NCI-H2081 (cell line): ENCODE data around the gene TMEM106C.

Source experiments
- DNase-seq, 2 experiments: peaks; one replicate each; lab custom pipeline; 2025; lab: John Stamatoyannopoulos, UW

Gene TMEM106C

DNA sequence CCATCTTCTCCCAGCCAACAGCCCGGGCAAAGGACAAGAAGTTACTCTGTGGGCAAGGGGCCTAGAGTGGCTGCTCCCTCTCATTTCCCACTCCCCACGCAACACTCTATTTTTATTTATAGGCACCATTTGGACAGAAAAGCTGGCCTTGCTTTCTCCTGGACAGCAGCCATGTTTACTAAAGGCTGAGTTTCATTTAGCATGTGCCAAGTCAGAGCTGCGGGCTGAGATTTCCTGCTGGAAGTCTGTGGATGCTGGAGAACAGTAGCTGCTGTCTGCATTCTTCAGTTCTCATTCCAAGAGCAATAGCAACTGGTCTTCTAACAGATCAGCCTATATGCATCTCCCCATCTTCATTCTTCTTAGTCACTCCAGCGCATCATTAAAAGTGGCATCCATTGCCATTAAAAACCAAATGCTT, 32.6 kb downstream of the TMEM106C start:
- peak in 1 of 2 experiments; percentile 32 for DNase-seq

DNA sequence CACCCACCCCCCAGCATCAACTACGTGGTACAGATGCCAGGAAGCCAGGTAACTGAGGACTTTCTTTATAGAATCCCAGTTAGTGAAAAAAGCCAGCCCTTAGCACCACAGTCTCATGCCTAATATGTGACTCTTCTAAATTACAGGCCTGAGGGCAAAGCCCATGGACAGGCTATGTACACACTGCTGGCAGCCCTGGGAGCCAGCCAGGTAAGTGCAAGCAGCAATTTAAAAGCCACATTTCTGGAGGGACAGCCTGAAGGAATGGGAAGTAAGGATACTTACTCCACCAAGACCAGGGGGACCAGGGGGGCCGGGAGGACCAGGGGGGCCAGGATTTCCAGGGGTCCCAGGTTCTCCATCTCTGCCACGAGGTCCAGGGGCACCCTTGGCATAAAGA, 33.9 kb downstream of the TMEM106C start:
- DNase-seq: no peak

DNA sequence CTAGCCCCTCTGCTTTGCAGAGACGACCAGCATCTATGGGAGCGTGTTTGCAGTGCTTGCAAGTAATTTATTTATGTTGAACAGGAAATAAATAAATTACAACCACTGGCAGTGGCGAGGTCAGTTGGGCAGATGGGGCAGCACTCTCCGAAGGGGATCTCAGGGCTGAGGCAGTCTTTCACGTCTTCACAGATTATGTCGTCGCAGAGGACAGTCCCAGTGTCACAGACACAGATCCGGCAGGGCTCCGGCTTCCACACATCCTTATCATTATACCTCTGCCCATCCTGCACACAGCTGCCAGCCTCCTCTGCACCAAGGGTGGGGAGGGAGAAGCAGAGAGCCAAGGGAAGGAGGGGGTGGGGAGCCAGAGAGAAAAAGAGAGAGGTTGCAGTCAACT, 36.4 kb downstream of the TMEM106C start:
- DNase-seq: no peak

DNA sequence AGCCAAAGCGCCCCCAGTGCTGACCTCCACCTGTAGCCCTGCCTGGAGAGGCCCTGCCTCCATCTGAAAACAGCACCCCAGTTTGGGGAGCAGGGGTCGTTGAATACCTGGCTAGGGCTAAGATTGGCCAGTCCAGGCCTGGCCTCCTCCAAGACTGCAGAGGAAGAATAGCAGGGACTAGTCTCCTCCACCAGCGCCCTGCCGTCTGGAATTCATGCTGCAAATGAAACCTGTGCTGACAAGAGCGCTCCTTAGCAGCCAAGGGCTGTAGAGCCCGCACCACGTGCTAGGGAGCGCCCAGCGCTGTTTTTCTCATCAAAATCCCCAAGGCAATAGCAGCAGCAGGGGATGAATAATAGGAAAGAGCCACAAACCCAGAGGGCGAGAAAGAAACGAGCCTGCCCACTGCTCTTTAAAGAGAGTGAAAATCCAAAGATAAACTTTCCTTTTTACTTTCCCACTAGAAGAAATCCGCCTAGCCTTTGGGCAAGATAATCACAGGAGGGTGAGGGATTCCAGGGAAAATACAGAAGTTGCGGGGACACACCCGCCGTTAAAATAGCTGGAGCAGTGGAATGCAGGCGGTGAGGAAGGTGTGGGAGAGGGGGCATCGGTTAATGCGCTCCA, 37.6 kb downstream of the TMEM106C start:
- DNase-seq: peak in 1 of 2 experiments; percentile 28

DNA sequence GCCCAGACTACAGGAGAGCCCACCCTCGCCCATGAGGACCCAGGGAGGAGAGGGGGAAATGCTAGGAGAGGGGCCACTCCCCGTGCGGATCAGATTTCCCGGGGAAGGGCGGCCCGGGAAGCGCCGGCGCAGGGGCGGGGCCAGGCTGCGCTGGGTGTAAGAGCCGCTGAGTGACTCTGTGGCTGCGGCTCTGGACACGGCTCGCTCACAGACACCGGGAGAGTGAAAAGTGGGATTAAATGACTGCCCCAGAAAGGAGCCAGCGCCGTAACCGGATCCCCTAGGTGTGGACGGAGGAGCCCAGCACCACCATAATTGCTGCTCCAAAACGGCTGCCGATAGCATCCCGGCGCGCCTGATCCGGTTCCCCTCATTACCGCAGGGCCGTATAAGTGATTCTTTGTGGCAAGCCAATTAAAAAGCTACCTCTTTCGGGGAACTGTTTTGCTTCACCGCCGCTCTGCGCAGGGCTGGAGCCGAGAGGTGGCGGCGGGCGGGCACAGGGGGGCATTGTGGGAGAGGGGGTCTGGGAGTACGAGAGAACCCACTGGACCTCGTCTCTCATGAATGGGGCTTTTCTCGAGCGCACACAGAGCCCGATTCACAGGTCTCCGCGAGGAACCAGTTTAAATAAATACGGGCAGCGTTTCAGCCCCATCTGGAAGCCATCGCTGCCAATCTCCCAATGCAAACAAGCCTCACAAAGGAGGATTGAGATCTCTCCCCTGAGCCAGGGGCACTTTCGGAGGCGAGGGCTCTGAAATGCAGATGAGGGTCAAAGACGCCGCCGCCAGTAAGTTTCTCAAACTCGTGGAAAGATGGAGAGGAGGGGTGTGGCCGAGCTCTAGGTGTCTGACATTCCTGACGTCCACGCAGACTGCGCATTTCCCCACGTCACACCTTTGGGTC, 38.4 kb downstream of the TMEM106C start:
- DNase-seq: peak; percentile 25 to 28

DNA sequence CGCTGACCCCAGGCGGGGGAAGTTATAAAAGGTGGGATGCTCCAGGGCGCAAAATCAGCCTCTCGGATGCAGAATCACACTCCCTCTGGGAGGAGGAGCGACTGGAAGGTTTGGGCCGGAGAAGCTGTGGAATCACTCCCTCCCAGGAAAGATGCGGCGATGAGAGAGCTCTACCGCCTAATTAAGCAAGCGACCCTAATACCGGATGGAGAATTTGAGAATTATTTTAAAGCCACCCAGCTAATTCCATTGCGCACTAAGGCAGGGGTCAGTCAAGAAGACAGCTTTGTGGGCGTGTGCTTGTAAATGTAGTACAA, 39.0 kb downstream of the TMEM106C start:
- no peak for DNase-seq

DNA sequence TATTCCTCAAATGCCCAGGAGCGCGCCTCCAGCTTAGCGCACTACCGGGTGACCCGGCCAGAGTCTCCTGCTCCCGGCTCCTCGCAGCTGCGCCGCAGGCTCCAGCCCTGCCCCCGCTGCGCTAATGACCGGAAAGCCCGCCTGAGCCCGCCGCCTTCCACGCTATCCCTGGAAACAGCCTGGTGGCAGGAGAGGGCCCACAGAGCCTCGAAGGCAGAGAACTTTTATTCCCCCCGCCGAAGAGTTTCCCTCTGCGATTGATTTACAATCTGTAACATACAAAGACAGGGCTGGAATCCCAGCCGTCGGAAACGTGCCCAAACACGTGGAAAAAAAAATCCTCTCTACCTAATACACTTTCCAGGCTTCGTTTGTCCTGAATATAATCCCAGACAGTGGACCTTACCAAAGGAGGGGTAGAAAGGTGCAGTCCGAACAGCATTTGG, 39.4 kb downstream of the TMEM106C start:
- peak in 1 of 2 experiments; percentile 10 for DNase-seq

DNA sequence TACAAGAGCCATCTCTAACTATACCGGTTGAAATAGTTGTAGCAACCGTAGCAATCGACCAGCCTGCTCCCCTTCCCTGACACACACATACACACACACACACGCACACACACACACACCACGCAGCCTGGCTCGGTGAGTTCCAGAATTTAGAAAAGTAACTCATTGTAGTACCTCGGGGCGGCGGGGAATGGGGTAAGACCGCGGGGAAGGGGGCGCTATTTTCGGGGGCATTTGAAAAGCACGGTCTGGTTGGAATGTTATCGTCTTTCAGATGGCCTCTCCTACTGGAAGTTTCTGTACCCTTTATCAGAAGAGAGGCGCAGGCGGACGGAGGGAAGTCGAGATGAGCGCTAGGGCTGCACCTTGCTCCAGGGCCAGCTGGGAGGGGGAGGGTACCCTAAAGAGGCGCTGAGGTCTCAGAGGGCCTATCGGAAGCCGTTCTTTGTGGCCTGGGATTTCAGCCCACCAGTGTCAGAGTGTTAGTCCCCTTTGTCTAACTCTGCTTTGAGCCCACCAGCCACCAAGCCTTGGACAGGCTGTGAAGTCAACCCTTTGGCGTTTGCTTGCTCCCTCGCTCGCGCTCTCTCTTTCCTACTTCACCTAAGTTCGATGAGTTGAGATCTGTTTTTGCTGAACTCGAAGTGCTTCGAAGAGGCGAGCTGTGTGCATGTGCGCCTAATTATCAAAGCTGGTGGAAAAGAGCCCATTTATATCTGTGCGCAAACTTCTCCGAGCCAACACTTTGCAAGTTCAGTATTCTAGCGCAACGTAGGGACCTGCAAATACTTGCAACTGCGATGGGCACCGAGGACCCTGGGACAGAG, 40.0 kb downstream of the TMEM106C start:
- DNase-seq: no peak

DNA sequence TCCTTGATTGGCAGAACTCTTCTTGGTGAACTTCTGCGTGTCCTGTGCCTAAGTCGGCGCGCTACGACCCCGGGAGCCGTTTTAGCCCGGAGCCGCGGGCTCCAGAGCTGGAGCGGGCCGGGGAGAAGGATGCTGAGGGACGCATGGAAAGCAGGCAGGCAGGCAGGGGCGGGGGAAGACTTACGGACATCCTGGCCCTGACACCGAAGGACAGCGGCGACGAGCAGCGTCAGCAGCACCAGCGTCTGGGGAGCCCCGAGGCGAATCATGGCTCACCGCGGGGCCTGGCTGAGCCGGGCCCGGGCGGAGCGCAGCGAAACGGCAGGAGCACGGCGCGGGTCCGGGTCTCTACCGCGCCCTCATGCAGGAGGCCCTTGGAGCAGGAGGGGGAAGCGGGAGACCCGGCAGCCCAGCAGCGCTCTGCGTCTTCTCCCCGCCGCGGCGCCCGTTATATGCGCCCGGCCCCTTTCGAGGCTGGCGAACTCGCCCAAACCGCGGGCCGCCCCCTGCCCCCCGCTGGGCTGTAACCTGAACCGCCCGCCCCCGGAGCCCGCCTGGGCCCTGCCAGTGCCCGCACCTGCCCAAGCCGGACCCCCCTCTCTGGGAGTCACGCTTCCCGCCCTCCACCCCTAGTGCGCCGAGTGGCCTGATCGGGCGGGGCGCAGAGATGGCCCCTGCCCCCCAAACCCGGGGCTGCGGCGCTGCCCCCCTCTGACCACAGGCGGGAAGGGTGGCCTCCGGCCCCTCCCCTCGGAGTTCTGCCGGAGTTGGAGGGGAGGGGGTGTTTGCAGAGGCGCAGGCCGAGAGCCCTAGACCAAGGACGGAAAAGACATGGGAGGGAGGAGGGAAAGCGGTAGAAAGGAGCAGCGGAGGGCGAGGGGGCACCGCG, 40.9 kb downstream of the TMEM106C start, which contains the start of gene COL2A1:
Gene COL2A1 (minus strand): TSS at position 424 of the 889 bp plus-strand sequence. CDS start 155 bp downstream, at position 269.
- DNase-seq: peak in 1 of 2 experiments; percentile 26

DNA sequence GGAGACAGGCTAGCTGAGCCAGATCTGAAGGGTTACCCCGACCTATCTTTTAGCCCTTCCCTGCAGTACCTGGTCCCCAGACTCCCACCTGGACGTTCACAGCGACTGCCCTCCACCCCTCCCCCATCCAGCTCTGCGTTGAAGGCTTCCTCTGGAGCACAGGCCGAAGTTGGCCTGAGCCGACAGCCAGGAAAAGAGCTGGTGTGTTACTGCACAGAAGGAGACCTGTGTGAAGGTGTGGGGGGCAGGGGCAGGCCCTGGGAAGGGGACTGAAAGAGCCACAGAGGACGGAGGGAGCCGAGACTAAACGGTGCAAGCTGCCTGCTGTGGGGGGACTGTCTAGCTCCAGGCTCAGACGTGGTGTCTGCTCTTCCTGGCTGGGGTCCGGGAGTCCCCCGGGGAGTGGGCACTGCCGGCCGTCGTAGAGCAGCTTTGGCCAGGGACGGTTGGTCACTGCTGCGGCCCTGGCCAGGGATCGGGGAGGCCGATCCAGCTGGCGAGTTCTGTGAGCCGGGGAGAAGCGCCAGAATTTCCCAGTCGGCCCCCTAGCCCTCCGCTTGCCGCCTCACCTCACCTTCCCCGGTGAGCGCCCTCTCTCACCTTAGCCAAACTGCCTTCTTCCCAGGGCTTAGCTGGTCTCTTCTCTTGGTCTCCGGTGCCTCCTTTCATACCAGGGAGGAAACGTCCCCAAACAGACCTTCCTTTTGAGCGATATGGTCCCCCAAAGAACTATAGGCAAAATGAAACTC, 41.8 kb downstream of the TMEM106C start:
- no peak for DNase-seq

DNA sequence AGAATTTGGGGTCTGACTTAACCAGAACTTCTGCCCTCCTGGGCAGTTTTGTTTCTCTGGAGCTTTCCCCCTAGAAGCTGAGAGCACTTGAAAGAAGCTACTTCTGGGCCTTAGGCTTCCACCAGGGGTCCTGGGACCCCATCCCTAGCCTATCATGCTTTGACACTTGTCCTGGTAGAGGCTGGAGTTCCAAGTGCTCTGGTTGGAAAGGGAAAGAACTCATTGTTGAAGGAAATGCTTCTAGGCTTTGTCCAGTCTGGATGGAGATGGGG, 42.3 kb downstream of the TMEM106C start:
- no peak for DNase-seq

DNA sequence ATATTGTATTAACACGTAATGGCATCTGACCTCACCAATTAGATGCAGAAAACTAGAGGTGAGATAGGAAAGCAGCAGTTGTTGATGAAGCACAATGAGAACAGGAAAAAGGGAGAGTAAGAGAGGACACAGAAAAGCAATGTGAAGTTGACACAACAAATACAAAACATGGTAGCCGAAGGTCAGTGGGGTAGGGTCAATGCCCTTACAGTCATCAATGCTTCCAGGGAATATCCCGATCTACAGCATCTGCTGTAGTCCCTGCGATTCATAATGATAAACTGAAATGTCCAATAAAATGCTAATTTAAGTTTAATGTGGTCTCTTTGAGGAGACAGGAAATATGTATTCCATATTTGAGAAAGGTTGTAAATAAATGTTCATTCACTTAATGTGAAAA, 43.8 kb downstream of the TMEM106C start:
- no peak for DNase-seq

DNA sequence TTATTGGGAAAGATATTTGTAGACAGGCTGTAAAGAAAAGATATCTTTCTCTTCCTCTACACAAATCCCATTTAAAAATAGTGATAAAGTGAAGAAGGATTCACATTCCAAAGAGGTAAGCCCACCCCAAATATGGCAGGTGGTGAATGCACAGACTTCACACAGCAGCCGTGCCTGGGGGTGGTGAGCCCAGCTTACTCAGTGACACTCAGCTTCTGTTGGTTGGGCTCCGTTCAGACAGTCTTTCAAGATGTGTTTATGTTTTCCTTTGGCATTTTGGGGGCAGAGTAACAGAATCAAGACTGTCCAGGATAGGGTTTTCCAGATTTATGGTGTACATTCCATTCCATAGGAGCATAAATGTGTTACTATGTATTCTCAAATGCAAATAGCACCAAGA, 45.0 kb downstream of the TMEM106C start:
- no peak for DNase-seq

DNA sequence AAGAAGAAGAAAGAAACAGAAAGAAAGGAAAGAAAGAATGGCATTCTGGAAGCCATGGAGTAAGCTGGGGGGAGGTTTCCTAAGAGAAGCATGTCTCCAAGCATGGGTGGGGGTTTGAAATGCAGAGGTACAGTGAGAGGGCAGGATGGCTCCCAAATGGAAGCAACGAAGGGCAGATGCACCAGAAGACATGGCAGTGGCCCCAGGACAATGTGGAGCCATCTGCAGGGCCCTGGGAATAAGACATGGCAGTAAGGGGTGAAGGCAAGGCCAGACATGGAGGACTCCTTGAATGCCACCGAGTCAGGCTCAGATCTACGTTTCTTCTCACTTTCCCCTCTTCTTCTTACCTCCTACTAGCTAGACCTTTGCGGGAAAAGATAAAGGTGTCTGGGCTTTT, 45.6 kb downstream of the TMEM106C start:
- DNase-seq: no peak

DNA sequence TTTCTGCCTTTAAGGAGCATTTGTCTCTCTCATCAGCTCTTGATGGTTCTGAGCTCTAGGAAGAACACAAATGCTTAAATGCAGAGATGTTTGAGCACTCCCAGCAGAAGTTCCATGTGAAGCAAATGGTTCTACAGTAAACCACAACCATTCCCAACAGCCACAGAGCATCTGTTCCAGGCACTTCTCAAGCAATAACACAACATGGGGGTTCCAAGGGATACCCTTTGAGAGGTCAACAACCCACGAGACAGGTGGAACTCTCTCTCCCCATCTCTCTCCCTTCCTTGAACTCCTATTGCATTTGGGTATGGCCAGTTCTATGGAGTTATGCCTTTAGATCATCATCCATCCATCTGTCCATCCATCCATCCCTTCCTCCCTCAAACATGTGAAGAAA, 46.1 kb downstream of the TMEM106C start:
- DNase-seq: no peak

DNA sequence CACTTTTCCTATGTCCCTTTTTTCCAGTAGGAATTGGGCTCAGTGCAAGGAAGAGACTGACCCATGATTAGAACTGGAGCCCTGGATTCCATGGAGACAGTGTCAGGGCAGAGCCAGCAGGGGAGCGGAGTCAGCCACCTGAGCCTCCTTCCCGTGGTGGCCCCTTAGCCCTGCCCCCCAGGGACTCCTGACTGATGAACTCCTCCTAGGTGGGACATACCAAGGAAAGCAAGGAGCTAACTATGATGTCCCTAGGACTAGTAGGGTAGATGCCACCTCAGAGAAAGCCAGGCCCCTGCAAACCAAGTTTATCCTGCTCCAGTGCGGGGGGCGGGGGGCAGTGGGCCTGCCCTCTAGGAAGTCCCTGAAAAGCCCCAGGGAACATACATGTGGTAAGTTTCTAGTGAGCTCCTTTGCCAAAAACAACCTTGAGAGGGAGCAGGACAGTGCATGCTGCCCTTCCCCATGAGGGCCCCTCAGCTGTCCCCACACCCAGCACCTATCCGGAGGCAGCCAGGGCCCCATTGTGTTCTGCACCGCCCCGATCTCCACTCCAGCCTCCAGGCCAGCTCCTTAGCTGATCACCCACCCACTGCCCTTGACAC, 47.1 kb downstream of the TMEM106C start:
- no peak for DNase-seq

DNA sequence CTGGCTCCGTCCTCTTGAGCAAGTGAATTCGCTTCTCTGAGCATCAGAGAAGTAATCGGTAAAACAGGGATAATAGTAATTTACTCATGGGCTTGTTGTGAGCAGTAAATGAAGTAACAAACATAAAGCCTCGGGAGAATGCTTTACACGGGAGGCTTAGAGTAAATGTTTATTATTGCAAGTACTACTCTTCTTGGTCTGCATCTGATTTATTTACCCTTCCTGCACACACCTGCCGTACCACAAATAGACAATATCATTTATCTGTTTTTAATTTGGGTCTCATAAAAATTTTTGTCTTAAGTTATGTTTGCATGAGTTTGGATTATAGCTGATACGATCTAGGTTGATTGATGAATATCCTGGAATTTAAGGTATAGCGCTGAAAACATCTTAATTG, 48.7 kb downstream of the TMEM106C start:
- no peak for DNase-seq

DNA sequence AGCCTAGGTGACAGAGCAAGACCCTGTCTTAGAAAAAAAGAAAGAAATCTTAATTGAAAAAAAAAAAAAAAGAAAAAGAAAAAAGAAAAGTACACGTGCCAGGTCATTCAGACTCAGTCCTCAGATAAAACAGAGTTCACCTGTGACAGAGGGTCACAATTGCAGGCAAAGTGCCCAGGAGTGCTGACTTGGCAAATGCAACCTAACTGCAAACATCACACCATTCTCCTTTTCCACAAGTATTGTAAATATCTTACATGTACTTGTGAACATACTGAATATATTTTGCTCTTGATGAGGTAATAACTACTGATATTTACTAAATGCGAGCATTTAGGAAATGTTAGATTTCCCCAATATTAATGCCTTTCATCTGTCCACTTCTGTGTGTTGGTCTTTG, 49.9 kb downstream of the TMEM106C start:
- no peak for DNase-seq

DNA sequence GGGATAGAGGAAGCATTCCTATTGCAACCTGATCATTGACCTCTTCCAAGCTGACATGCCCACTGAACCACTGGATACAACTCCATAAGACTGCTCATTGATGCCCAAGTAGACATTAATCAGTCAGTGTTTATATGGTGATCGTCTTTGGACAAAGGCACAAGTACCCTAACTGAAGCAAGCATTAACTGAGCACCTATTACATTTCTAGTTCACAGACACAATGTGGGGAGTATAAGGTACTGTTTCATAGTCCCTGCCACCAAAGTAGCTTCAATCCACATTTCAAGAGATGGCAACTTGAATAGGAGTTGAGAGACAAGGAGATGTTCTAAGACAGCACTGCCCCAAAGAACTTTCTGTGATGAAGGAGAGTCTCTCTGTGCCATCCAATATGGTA, 51.7 kb downstream of the TMEM106C start:
- DNase-seq: no peak

DNA sequence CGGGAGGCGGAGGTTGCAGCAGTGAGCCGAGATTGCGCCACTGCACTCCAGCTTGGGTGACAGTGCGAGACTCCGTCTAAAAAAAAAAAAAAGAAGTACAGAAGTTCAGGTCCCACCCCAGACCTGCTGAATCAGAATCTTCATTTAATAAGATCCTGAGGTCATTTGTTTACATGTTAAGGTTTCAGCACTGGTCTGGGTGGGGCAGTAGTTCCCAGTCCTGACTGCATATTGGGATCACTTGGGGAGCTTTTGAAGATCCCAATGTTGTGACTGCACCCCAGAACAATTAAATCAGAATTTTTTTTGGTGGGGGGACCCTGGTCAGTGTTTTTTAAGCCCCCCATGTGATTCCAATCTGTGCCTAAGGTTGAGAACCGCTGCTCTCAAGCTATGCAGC, 52.6 kb downstream of the TMEM106C start:
- DNase-seq: no peak
